HG02763 (cell line): ENCODE results near the gene FAM20B.
"Not testable (repeated sequence)": the region's sequence is repeated elsewhere in the genome, so short reads cannot be mapped to it uniquely, and the experiment has no call there.

Source experiments
- ATAC-seq: cut with Tn5 transposase; IDR thresholded peaks from one replicate; pipeline ENCODE4 v1.9.1; 2021; ENCODE audit warnings: mild to moderate bottlenecking, moderate library complexity; ENCODE audit not compliant: unreplicated experiment

FAM20B gene

GRCh38 chr1:179023946-179024650 lies 1.6 kb upstream of the FAM20B start:
- ATAC-seq: no peak

- ATAC-seq: peak; percentile 74
Observed at GRCh38 chr1:179025975-179026812, 500 bp downstream of the FAM20B start.

- ATAC-seq: no peak
Observed at GRCh38 chr1:179026813-179027669, 1.3 kb downstream of the FAM20B start.

GRCh38 chr1:179029321-179029759 lies 3.6 kb downstream of the FAM20B start:
- ATAC-seq: no peak

- ATAC-seq: no peak
Observed at GRCh38 chr1:179030130-179030529, 4.4 kb downstream of the FAM20B start.

- ATAC-seq: no peak
Observed at GRCh38 chr1:179030683-179031082, 5.0 kb downstream of the FAM20B start.

- ATAC-seq: no peak
Observed at GRCh38 chr1:179031284-179031683, 5.6 kb downstream of the FAM20B start.

GRCh38 chr1:179031855-179032513 lies 6.3 kb downstream of the FAM20B start:
- no peak for ATAC-seq

- ATAC-seq: peak; percentile 65
Observed at GRCh38 chr1:179034720-179035119, 9.0 kb downstream of the FAM20B start.

GRCh38 chr1:179036844-179037465 lies 11.3 kb downstream of the FAM20B start:
- ATAC-seq: no peak

GRCh38 chr1:179038528-179039281 lies 13.0 kb downstream of the FAM20B start:
- no peak for ATAC-seq

GRCh38 chr1:179039502-179040174 lies 13.9 kb downstream of the FAM20B start:
- ATAC-seq: not testable (repeated sequence)

- not testable (repeated sequence) for ATAC-seq
Observed at GRCh38 chr1:179040175-179040551, 14.5 kb downstream of the FAM20B start.

GRCh38 chr1:179042087-179042486 lies 16.4 kb downstream of the FAM20B start:
- no peak for ATAC-seq

GRCh38 chr1:179042700-179043099 lies 17.0 kb downstream of the FAM20B start:
- ATAC-seq: no peak

- ATAC-seq: no peak
Observed at GRCh38 chr1:179043266-179043665, 17.6 kb downstream of the FAM20B start.

GRCh38 chr1:179043907-179044306 lies 18.2 kb downstream of the FAM20B start:
- no peak for ATAC-seq

- no peak for ATAC-seq
Observed at GRCh38 chr1:179046808-179047635, 21.3 kb downstream of the FAM20B start.
